Keratinocyte (primary cell): ENCODE measurements around the gene VWA3A.

Source experiments
- EZH2 ChIP-seq: IDR thresholded peaks from one replicate; pipeline ENCODE4 v1.6.1; 2012; ENCODE audit warnings: inconsistent platforms, mild to moderate bottlenecking, low read length, moderate library complexity
- TF ChIP-seq, protein P1 (sequence below), 3 experiments: IDR thresholded peaks in 1 of 3; conservative IDR thresholded peaks in 1 of 3; optimal IDR thresholded peaks in 1 of 3; 2 replicates in 2 of 3; 3 replicates in 1 of 3; pipeline versions ENCODE3 to v1.5.1; 2011; ENCODE audit warnings: low read length in 3 of 3, mild to moderate bottlenecking in 3 of 3, moderate library complexity in 2 of 3, control low read depth in 1 of 3, inconsistent platforms in 1 of 3; ENCODE audit not compliant: insufficient read depth in 2 of 3; ENCODE audit errors: extremely low read depth in 1 of 3

DNA sequence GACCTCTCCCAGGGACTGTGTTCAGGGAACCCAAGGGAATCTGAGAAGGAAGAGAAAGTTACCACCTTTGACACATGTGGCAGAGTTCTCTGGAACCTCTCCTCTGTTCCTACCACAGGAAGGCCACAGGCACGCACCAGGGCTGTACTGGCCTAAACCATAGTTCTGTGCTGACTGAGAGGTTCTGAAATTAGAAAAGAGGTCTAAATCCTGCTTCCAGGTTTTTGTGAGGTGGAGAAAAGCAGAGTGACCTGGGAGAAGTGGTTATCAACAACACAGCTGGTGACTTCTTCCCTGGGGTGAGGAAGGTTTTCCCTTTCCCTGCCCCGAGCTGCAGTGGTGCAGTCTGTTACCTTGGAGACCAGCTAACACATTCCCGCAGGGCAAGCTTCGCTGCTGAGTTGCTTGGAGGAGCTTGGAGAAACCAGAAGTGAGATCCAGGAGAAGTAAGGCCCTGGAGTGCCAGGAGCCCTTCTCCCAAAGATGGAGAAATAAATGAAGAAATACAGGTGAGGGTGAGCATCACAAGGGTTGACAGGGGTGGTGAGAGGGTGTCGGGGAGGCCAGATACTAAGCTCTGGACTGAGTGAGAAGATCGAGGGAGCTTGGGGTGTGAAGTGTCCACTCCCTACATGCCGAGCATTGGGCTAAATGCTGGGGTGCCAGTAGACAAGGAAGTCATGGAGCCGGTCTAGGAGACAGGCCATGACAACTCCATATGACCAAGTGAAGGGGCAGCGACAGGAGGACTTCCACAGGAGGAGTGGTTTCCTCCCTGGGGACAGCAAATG, at the start of gene VWA3A:
- TF ChIP-seq, protein P1, sequence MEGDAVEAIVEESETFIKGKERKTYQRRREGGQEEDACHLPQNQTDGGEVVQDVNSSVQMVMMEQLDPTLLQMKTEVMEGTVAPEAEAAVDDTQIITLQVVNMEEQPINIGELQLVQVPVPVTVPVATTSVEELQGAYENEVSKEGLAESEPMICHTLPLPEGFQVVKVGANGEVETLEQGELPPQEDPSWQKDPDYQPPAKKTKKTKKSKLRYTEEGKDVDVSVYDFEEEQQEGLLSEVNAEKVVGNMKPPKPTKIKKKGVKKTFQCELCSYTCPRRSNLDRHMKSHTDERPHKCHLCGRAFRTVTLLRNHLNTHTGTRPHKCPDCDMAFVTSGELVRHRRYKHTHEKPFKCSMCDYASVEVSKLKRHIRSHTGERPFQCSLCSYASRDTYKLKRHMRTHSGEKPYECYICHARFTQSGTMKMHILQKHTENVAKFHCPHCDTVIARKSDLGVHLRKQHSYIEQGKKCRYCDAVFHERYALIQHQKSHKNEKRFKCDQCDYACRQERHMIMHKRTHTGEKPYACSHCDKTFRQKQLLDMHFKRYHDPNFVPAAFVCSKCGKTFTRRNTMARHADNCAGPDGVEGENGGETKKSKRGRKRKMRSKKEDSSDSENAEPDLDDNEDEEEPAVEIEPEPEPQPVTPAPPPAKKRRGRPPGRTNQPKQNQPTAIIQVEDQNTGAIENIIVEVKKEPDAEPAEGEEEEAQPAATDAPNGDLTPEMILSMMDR (optimal IDR thresholded peaks at IDR 0.05 in 1 of 3, IDR thresholded peaks at IDR 0.05 in 1 of 3, conservative IDR thresholded peaks at IDR 0.05 in 1 of 3; ENCODE audit: extremely low read depth in 1 of 3, insufficient read depth in 2 of 3, low read length in 3 of 3): no peak
- TF ChIP-seq EZH2: no peak
